ENCODE measurements around the gene ASIC3.
A peak's percentile ranks its signal among the peaks of the same experiment; 100 is the strongest.

ASIC3 gene

GRCh38 chr7:151087245-151088018 lies 39.1 kb downstream of the ASIC3 start:
- DNase-seq = peak; percentile 82

GRCh38 chr7:151088019-151088855 lies 39.9 kb downstream of the ASIC3 start:
- peak; percentile 20 for DNase-seq

GRCh38 chr7:151088856-151089699 lies 40.7 kb downstream of the ASIC3 start:
- DNase-seq = no peak

GRCh38 chr7:151089893-151090730 lies 41.8 kb downstream of the ASIC3 start:
- no peak for DNase-seq

GRCh38 chr7:151091003-151091402 lies 42.7 kb downstream of the ASIC3 start:
- DNase-seq = no peak

GRCh38 chr7:151091431-151091830 lies 43.1 kb downstream of the ASIC3 start:
- DNase-seq = peak; percentile 42

- no peak for DNase-seq
These were observed 43.7 kb downstream of the ASIC3 start for GRCh38 chr7:151091988-151092387.

- DNase-seq = no peak
These were observed 45.4 kb downstream of the ASIC3 start for GRCh38 chr7:151093748-151094147.

- DNase-seq = no peak
These were observed 46.3 kb downstream of the ASIC3 start for GRCh38 chr7:151094675-151095074.

- peak; percentile 31 for DNase-seq
These were observed 46.9 kb downstream of the ASIC3 start for GRCh38 chr7:151095123-151095797.

GRCh38 chr7:151095828-151096475 lies 47.6 kb downstream of the ASIC3 start:
- DNase-seq = no peak

- no peak for DNase-seq
These were observed 51.3 kb downstream of the ASIC3 start for GRCh38 chr7:151099486-151100211.

- no peak for DNase-seq
These were observed 52.6 kb downstream of the ASIC3 start for GRCh38 chr7:151100921-151101320.

- DNase-seq = no peak
These were observed 53.5 kb downstream of the ASIC3 start for GRCh38 chr7:151101621-151102396.

Measured in RPMI8226 (cell line).